GM12878 (cell line): ENCODE data around the gene HOMER2. TPM values are rescaled to one million over a fixed set of nuclear protein-coding genes. Genes with fewer than 3 reads are reported as not detected.

Source experiments
- BACH1 ChIP-seq: fragments of 450-650 bp; IDR thresholded peaks from 2 replicates; pipeline ENCODE4 v1.6.1; 2017; ENCODE audit warnings: mild to moderate bottlenecking, borderline replicate concordance
- BCL11A ChIP-seq: IDR thresholded peaks from 2 replicates; pipeline ENCODE4 v1.6.1; 2011; ENCODE audit warnings: low read depth, low read length
- CHD1 ChIP-seq: IDR thresholded peaks from 2 replicates; pipeline ENCODE4 v1.6.1; 2012; ENCODE audit warnings: low read depth, low read length, improper control_type of control experiment
- EP300 ChIP-seq, 2 experiments: fragments of 150-350 bp in 1 of 2; IDR thresholded peaks; 2 replicates each; pipeline ENCODE4 v1.6.1; 2011 to 2012; ENCODE audit warnings: low read depth in 2 of 2, low read length in 2 of 2, borderline replicate concordance in 1 of 2, improper control_type of control experiment in 1 of 2, inconsistent platforms in 1 of 2; ENCODE audit not compliant: control insufficient read depth in 1 of 2
- ESRRA ChIP-seq: IDR thresholded peaks from 2 replicates; pipeline ENCODE4 v1.6.1; 2012; ENCODE audit warnings: mild to moderate bottlenecking, low read length, improper control_type of control experiment
- FOS ChIP-seq: IDR thresholded peaks from 3 replicates; pipeline ENCODE4 v1.6.1; 2011; ENCODE audit warnings: borderline replicate concordance; ENCODE audit not compliant: insufficient read length; ENCODE audit errors: extremely low read depth
- HDGF ChIP-seq: fragments of 450-650 bp; IDR thresholded peaks from 2 replicates; pipeline ENCODE4 v1.6.1; 2016; ENCODE audit warnings: antibody characterized with exemption
- MEF2B ChIP-seq: fragments of 450-650 bp; IDR thresholded peaks from 2 replicates; pipeline ENCODE4 v1.6.1; 2018; ENCODE audit warnings: mild to moderate bottlenecking, moderate library complexity; ENCODE audit not compliant: partially characterized antibody, poor library complexity, severe bottlenecking
- NFYB ChIP-seq: IDR thresholded peaks from 2 replicates; pipeline ENCODE4 v1.6.1; 2011; ENCODE audit warnings: low read depth, mild to moderate bottlenecking, low read length, improper control_type of control experiment, moderate library complexity; ENCODE audit not compliant: insufficient read depth
- RAD51 ChIP-seq: fragments of 450-650 bp; IDR thresholded peaks from 2 replicates; pipeline ENCODE4 v1.6.1; 2016; ENCODE audit warnings: moderate library complexity, mild to moderate bottlenecking, inconsistent platforms
- RB1 ChIP-seq: fragments of 450-650 bp; formaldehyde crosslinking; IDR thresholded peaks from 2 replicates; pipeline ENCODE4 v1.6.1; 2017; ENCODE audit warnings: mild to moderate bottlenecking, borderline replicate concordance
- RBBP5 ChIP-seq: fragments of 200-600 bp; sonication (generic); conservative IDR thresholded peaks from 2 replicates; pipeline ENCODE4 v1.6.1; 2016
- RCOR1 ChIP-seq: conservative IDR thresholded peaks from 2 replicates; pipeline ENCODE4 v1.6.1; 2012; ENCODE audit warnings: low read depth, low read length, improper control_type of control experiment
- SMARCA5 ChIP-seq: fragments of 450-650 bp; IDR thresholded peaks from 2 replicates; pipeline ENCODE4 v1.6.1; 2017; ENCODE audit warnings: mild to moderate bottlenecking
- SP1 ChIP-seq: IDR thresholded peaks from one replicate; pipeline ENCODE4 v1.6.1; 2011; ENCODE audit warnings: low read depth, low read length
- TBL1XR1 ChIP-seq: IDR thresholded peaks from 2 replicates; pipeline ENCODE4 v1.6.1; 2012; ENCODE audit warnings: low read depth, low read length, improper control_type of control experiment
- TCF12 ChIP-seq: IDR thresholded peaks from 2 replicates; pipeline ENCODE4 v1.6.1; 2011; ENCODE audit warnings: low read depth, mild to moderate bottlenecking, low read length
- ZBED1 ChIP-seq: IDR thresholded peaks from 2 replicates; pipeline ENCODE4 v1.6.1; 2016; ENCODE audit warnings: borderline replicate concordance
- ZNF207 ChIP-seq: fragments of 450-650 bp; IDR thresholded peaks from 2 replicates; pipeline ENCODE4 v1.6.1; 2014; ENCODE audit warnings: antibody characterized with exemption, mild to moderate bottlenecking, borderline replicate concordance
- ZNF274 ChIP-seq: IDR thresholded peaks from one replicate; pipeline ENCODE4 v1.8.0; 2011; ENCODE audit not compliant: insufficient read length, insufficient read depth
- polyA plus RNA-seq, 11 experiments: library from polyadenylated mRNA; depleted of rRNA in 4 of 11; unstranded in 6 of 11; stranded (reverse) in 5 of 11; fragments of >200 nt; fragmentation: Nextera tagmentation in 4 of 11; fragmentation: Illumina TruSeq in 1 of 11; extraction: Ambion mirVana in 4 of 11; extraction: Trizol in 1 of 11; gene quantifications; 1 replicate in 1 of 11; 2 replicates in 10 of 11; pipeline versions ENCODE4 v1.2.1 to v1.2.3, GENCODE V29; 2011 to 2016; ENCODE audit warnings: inconsistent platforms in 2 of 11, missing spikeins in 2 of 11, low read depth in 1 of 11
- total RNA-seq, 4 experiments: library from RNA; depleted of rRNA in 3 of 4; stranded (reverse); fragments of >200 nt in 3 of 4; fragmentation: Illumina TruSeq in 1 of 4; extraction: Trizol in 1 of 4; gene quantifications; 2 replicates each; pipeline versions ENCODE4 v1.2.1 to v1.2.3, GENCODE V29; 2013 to 2021
- TF ChIP-seq, protein P1 (sequence below): fragments of 450-650 bp; IDR thresholded peaks from 2 replicates; pipeline ENCODE4 v1.6.1; 2016; ENCODE audit warnings: mild to moderate bottlenecking
- TF ChIP-seq, protein P2 (sequence below): IDR thresholded peaks from 2 replicates; pipeline ENCODE4 v1.6.1; 2012; ENCODE audit warnings: low read depth, low read length, improper control_type of control experiment
- TF ChIP-seq, protein P3 (sequence below): fragments of 450-650 bp; IDR thresholded peaks from 2 replicates; pipeline ENCODE4 v1.6.1; 2017; ENCODE audit warnings: mild to moderate bottlenecking, moderate library complexity
- TF ChIP-seq, protein P4 (sequence below): fragments of 450-650 bp; conservative IDR thresholded peaks from 2 replicates; pipeline ENCODE4 v1.6.1; 2017; ENCODE audit warnings: mild to moderate bottlenecking, moderate library complexity

The HOMER2 gene
- total and polyA plus RNA-seq, 10 of the 15 experiments (the other 5 are each of a cell fraction or from before 2014, with no cell fraction given): 0.60 to 5.0 (median 1.8) TPM

DNA sequence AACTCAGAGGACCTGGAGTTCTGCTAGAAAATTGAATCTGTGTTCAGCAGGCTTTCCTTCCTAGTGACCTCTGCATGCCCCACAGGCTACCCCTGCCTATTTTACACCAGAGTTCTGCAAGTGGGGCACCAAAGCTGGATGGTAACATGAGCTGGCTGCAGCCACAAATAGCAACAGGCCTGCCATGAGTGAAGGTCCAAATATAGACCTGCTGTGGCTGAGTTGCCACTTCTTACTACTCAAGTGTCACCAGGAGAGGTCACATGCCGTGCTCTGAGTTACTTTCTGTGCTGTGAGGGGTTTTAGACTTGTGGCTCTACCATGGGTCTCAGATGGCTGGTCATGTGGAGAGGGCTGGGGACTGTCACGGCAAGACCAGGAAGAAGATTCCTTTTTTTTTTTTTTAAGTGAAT is 146.5 kb downstream of the HOMER2 start, which contains the start of gene FSD2 (continued):
- TF ChIP-seq MEF2B: peak; percentile 96
- TF ChIP-seq TCF12: no peak
- no peak for TF ChIP-seq ESRRA
- TF ChIP-seq FOS: no peak
- TF ChIP-seq BACH1: no peak; the same call in 1 of the 2 replicates
- TF ChIP-seq SP1: peak; percentile 70
- TF ChIP-seq RAD51: peak; percentile 92
- TF ChIP-seq RCOR1: no peak
- TF ChIP-seq, protein P1, sequence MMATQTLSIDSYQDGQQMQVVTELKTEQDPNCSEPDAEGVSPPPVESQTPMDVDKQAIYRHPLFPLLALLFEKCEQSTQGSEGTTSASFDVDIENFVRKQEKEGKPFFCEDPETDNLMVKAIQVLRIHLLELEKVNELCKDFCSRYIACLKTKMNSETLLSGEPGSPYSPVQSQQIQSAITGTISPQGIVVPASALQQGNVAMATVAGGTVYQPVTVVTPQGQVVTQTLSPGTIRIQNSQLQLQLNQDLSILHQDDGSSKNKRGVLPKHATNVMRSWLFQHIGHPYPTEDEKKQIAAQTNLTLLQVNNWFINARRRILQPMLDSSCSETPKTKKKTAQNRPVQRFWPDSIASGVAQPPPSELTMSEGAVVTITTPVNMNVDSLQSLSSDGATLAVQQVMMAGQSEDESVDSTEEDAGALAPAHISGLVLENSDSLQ: peak; percentile 73
- peak; percentile 84 for TF ChIP-seq BCL11A
- TF ChIP-seq TBL1XR1: peak; percentile 63; the same call in 1 of the 2 replicates
- TF ChIP-seq ZBED1: no peak
- no peak for TF ChIP-seq HDGF
- TF ChIP-seq ZNF207: no peak
- no peak for TF ChIP-seq SMARCA5
- peak; percentile 29 to 67; a peak in 2 of 4 replicates for TF ChIP-seq EP300 (IDR thresholded peaks at IDR 0.05; ENCODE audit: borderline replicate concordance in 1 of 2, control insufficient read depth in 1 of 2, low read depth in 2 of 2, low read length in 2 of 2)
- no peak for TF ChIP-seq RBBP5
- TF ChIP-seq, protein P2, sequence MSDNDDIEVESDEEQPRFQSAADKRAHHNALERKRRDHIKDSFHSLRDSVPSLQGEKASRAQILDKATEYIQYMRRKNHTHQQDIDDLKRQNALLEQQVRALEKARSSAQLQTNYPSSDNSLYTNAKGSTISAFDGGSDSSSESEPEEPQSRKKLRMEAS: no peak
- TF ChIP-seq NFYB: no peak
- 0 out of 2 replicates have a peak, but pooled peaks have one; percentile 28 for TF ChIP-seq RB1
- TF ChIP-seq, protein P3, sequence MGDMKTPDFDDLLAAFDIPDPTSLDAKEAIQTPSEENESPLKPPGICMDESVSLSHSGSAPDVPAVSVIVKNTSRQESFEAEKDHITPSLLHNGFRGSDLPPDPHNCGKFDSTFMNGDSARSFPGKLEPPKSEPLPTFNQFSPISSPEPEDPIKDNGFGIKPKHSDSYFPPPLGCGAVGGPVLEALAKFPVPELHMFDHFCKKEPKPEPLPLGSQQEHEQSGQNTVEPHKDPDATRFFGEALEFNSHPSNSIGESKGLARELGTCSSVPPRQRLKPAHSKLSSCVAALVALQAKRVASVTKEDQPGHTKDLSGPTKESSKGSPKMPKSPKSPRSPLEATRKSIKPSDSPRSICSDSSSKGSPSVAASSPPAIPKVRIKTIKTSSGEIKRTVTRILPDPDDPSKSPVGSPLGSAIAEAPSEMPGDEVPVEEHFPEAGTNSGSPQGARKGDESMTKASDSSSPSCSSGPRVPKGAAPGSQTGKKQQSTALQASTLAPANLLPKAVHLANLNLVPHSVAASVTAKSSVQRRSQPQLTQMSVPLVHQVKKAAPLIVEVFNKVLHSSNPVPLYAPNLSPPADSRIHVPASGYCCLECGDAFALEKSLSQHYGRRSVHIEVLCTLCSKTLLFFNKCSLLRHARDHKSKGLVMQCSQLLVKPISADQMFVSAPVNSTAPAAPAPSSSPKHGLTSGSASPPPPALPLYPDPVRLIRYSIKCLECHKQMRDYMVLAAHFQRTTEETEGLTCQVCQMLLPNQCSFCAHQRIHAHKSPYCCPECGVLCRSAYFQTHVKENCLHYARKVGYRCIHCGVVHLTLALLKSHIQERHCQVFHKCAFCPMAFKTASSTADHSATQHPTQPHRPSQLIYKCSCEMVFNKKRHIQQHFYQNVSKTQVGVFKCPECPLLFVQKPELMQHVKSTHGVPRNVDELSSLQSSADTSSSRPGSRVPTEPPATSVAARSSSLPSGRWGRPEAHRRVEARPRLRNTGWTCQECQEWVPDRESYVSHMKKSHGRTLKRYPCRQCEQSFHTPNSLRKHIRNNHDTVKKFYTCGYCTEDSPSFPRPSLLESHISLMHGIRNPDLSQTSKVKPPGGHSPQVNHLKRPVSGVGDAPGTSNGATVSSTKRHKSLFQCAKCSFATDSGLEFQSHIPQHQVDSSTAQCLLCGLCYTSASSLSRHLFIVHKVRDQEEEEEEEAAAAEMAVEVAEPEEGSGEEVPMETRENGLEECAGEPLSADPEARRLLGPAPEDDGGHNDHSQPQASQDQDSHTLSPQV: no peak
- TF ChIP-seq, protein P4, sequence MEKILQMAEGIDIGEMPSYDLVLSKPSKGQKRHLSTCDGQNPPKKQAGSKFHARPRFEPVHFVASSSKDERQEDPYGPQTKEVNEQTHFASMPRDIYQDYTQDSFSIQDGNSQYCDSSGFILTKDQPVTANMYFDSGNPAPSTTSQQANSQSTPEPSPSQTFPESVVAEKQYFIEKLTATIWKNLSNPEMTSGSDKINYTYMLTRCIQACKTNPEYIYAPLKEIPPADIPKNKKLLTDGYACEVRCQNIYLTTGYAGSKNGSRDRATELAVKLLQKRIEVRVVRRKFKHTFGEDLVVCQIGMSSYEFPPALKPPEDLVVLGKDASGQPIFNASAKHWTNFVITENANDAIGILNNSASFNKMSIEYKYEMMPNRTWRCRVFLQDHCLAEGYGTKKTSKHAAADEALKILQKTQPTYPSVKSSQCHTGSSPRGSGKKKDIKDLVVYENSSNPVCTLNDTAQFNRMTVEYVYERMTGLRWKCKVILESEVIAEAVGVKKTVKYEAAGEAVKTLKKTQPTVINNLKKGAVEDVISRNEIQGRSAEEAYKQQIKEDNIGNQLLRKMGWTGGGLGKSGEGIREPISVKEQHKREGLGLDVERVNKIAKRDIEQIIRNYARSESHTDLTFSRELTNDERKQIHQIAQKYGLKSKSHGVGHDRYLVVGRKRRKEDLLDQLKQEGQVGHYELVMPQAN: no peak
- no peak for TF ChIP-seq CHD1
- TF ChIP-seq ZNF274: no peak
